Epithelial cell of proximal tubule (primary cell): ENCODE results near the gene CDKL4. TPM values are rescaled to one million over a fixed set of nuclear protein-coding genes. Genes with fewer than 3 reads are reported as not detected.

Experiments
- DNase-seq: peaks from one replicate; pipeline ENCODE4 v3.0.0-alpha.2; 2011; ENCODE audit warnings: low read depth
- H3K4me3 ChIP-seq: 2 replicates; pipeline ENCODE4 v1.5.1; 2011; ENCODE audit warnings: low read depth, mild to moderate bottlenecking, low read length
- total RNA-seq: library from RNA; depleted of rRNA; stranded (reverse); fragments of >200 nt; gene quantifications from 2 replicates; pipeline ENCODE4 v1.2.3, GENCODE V29; 2015
- TF ChIP-seq, protein P1 (sequence below): conservative IDR thresholded peaks from 2 replicates; pipeline ENCODE4 v1.5.1; 2012; ENCODE audit warnings: low read depth, mild to moderate bottlenecking, low read length

Gene CDKL4
- total RNA-seq, 1 donor from 2014 or later: 0.23 TPM

DNA sequence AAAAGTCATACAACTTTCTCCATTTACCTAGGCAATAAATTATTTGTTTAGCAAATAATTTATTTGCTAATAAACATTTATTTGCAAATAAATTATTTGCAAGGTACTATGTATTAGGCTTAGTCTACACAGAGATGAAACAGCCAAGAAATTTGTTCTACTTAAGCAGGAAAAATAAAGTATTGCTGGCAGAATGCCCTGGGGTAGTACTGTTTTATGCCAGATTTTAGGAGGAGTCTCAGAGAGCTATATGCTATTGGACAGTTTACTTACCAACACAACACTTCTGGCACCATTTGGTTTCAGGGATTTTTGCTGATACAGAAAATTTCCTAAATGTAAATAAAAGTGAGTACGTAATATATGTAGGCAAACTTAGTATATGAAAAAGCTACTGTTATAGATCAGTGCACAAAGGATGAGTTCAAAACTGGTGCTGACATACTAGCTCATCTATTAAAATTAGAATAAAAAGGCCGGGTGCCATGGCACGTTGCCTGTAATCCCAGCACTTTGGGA is 23.2 kb upstream of the CDKL4 start:
- TF ChIP-seq, protein P1, sequence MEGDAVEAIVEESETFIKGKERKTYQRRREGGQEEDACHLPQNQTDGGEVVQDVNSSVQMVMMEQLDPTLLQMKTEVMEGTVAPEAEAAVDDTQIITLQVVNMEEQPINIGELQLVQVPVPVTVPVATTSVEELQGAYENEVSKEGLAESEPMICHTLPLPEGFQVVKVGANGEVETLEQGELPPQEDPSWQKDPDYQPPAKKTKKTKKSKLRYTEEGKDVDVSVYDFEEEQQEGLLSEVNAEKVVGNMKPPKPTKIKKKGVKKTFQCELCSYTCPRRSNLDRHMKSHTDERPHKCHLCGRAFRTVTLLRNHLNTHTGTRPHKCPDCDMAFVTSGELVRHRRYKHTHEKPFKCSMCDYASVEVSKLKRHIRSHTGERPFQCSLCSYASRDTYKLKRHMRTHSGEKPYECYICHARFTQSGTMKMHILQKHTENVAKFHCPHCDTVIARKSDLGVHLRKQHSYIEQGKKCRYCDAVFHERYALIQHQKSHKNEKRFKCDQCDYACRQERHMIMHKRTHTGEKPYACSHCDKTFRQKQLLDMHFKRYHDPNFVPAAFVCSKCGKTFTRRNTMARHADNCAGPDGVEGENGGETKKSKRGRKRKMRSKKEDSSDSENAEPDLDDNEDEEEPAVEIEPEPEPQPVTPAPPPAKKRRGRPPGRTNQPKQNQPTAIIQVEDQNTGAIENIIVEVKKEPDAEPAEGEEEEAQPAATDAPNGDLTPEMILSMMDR: no peak
- H3K4me3 ChIP-seq: no peak overlapping the region
- no peak for DNase-seq

DNA sequence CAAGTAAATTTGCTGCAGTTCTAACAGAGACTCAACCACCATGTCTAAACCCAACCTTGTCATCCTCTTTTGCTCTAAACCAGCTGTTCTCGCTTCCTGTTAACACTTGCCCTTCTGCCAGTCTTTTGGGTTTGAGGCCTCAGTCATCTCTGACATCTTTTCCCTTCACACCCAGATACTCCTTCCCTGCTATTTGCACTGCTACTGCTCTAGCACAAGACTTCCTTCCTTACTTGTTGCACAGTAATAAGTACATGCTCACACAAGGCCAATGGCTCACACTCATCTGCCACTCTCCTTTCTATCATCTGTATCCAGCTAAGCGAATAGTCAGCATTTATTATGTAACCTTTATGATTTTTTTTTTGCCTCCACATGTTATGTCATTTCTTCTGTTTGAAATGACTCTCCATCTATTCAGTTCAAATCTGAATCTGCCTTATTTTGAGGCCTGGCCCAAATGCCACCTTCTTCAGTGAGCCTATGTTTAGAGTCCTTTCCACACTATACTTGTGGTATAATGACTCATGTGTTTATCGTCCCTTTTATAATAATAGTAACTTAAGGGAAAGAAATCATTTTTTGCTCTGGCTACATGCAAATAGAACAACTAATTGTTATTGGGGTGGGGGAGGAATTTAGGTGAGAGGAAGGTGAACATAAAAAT is 22.5 kb upstream of the CDKL4 start:
- no peak overlapping the region for H3K4me3 ChIP-seq
- TF ChIP-seq, protein P1: no peak
- no peak for DNase-seq

DNA sequence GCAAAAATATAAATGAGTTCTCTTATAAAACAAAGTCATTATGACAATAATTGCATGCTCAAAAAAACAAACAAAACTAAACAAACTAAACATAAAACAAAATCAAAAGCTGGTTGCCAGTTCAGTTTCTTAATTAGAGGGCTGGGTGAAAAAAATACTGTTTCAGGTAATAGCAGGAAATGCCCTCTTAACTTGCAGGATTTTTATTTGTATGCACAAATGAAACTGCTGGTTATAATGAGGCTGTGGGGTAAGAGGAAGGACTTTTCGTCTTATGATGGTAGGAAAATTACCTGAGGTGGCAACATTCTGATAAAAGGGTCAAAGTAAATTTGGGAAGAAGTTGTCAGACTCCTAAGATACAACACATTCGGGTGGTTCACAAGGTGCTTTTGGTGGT is 21.5 kb upstream of the CDKL4 start:
- TF ChIP-seq, protein P1: no peak
- no peak for DNase-seq
- H3K4me3 ChIP-seq: no peak overlapping the region

DNA sequence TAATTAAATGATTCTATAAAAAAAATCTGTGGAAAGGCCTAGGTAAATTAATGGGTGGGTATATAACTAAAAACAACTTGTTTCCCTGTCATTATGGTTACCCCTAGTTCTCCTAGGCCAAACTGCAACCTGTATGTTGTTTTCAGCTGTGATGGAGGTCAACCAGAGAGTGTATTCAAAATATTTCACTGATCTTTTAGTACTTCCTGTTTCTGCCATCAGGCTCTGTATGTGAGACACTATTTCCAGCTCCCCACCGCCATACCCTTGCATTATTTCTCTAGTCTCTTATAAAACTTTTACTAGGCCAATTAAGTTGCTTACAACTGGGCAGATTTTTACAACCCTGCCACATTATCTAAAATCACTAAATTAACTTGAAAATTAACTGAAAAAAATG is 21.0 kb upstream of the CDKL4 start:
- H3K4me3 ChIP-seq: no peak overlapping the region
- DNase-seq: no peak
- TF ChIP-seq, protein P1: no peak

DNA sequence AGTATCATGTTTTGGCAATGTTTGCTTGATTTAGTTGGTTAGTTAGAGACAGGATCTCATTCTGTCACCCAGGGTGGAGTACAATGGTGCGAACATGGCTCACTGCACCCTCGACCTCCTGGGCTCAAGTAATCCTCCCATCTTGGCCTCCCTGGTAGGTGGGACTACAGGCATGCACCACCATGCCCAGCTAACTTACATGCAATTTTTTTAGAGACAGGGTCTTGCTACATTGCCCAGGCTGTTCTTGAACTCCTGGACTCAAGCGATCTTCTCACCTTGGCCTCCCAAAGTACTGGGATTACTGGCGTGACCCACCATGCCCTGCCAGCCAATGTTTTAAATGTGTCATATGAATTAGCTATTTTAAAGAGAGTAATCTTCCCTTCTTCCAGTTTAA is 16.3 kb upstream of the CDKL4 start:
- DNase-seq: no peak
- H3K4me3 ChIP-seq: no peak overlapping the region
- TF ChIP-seq, protein P1: no peak

DNA sequence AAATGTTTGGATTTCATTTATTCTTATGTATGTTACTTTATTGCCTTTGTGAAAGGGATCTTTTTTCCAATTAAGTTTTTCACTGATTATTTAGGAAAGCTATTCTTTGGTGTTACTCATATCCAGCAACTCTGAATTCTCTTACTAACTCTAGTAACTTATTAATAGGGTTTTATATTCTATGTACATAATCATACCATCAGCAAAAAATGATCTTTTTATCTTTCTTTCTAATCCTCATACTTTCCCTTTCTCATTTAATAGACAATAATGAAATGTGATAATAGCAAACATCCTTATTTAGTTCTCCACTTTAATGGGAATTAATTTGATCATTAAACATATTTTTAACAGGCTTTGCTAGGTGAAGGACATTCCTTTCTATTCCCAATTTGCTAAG is 12.3 kb upstream of the CDKL4 start:
- no peak for DNase-seq
- H3K4me3 ChIP-seq: no peak overlapping the region
- TF ChIP-seq, protein P1: no peak
